ENCODE measurements around the gene TNS2.

The TNS2 gene

DNA sequence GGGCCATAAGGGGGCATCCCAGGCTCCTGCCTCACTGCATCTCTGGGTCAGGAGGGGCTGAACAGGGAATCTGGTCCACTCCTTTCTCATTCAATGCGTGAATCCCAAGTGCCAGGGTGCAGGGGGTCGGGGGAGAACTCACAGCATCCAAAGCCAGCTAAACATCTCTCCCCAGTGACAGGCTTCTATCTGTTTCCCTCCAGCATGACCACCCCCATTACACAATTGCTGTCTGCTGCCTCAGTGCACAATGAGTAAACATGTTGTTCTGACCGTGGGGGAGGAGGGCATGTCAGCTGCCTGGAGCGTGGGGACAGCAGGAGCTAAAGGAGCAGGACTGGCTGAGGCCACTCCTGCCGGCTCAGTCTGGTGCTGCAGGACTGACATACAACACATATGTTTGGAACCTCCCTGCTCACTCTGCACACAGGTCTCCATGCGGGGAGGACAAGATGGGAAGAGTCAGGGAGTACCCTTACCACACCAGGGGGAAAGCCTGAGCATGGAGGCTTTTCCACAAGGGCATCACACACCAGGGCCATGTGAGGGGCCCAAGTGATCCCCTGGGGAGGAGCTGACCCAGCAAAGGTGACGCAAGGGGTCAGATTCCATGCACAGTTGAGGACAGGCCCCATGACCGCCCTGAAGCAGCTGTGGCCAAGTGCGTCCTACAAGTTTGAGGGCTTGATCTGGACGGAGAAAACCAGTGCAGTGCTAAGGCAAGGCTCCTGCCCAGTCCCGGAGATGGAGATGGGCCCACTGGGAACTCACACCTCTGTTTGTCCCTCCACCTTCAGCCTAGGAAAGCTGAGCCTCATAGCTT, 1.4 kb downstream of the TNS2 start:
- no peak overlapping the region for H3K4me2 ChIP-seq (ENCODE audit: insufficient read depth, low read length)
- ATAC-seq (ENCODE audit: insufficient read depth, low read depth), result no peak
- H3K4me3 ChIP-seq (ENCODE audit: low read depth in 1 of 2, low read length in 2 of 2), result no peak overlapping the region
- no peaks in the 10 kb centered on the region for H3K9me3 ChIP-seq (ENCODE audit: insufficient read depth, low read length, severe bottlenecking)
- H3K36me3 ChIP-seq (ENCODE audit: insufficient read depth, low read length), result no peaks in the 10 kb centered on the region
- no peak overlapping the region for H3K27ac ChIP-seq (ENCODE audit: low read length)
- H3K27me3 ChIP-seq (ENCODE audit: insufficient read depth, low read length, poor library complexity), result peaks cover 7% of the 10 kb centered on the region
- no peak overlapping the region for H3K9ac ChIP-seq (ENCODE audit: low read depth, low read length)
- no peak overlapping the region for H2AFZ ChIP-seq (ENCODE audit: low read depth, low read length)
- H4K20me1 ChIP-seq (ENCODE audit: insufficient read depth, low read length), result no peaks in the 10 kb centered on the region
- no peak for DNase-seq
- peaks cover 18% of the 10 kb centered on the region for H3K4me1 ChIP-seq (ENCODE audit: insufficient read depth, low read length)
- no peak for TF ChIP-seq CTCF (IDR thresholded peaks at IDR 0.05; ENCODE audit: borderline replicate concordance, extremely low read depth, low read length, poor library complexity, severe bottlenecking)
- no peak for TF ChIP-seq EZH2 (IDR thresholded peaks at IDR 0.05; ENCODE audit: borderline replicate concordance, low read depth, low read length, severe bottlenecking)
- no peaks in the 10 kb centered on the region for H3K79me2 ChIP-seq (ENCODE audit: insufficient read depth, low read length)

- no peaks in the 10 kb centered on the region for H4K20me1 ChIP-seq (ENCODE audit: insufficient read depth, low read length)
- H3K9ac ChIP-seq (ENCODE audit: low read depth, low read length), result no peak overlapping the region
- no peak overlapping the region for H3K4me2 ChIP-seq (ENCODE audit: insufficient read depth, low read length)
- H3K27me3 ChIP-seq (ENCODE audit: insufficient read depth, low read length, poor library complexity), result peaks cover under 1% of the 10 kb centered on the region
- DNase-seq, result no peak
- no peaks in the 10 kb centered on the region for H3K9me3 ChIP-seq (ENCODE audit: insufficient read depth, low read length, severe bottlenecking)
- H2AFZ ChIP-seq (ENCODE audit: low read depth, low read length), result no peak overlapping the region
- H3K79me2 ChIP-seq (ENCODE audit: insufficient read depth, low read length), result no peaks in the 10 kb centered on the region
- H3K4me1 ChIP-seq (ENCODE audit: insufficient read depth, low read length), result peaks cover 11% of the 10 kb centered on the region
- H3K27ac ChIP-seq (ENCODE audit: low read length), result no peak overlapping the region
- TF ChIP-seq EZH2 (IDR thresholded peaks at IDR 0.05; ENCODE audit: borderline replicate concordance, low read depth, low read length, severe bottlenecking) (no peak), CTCF (IDR thresholded peaks at IDR 0.05; ENCODE audit: borderline replicate concordance, extremely low read depth, low read length, poor library complexity, severe bottlenecking) (no peak)
- H3K36me3 ChIP-seq (ENCODE audit: insufficient read depth, low read length), result no peaks in the 10 kb centered on the region
- no peak for ATAC-seq (ENCODE audit: insufficient read depth, low read depth)
- no peak overlapping the region for H3K4me3 ChIP-seq (ENCODE audit: low read depth in 1 of 2, low read length in 2 of 2)
These were observed 2.1 kb downstream of the TNS2 start for GRCh38 chr12:53051881-53052412.

DNA sequence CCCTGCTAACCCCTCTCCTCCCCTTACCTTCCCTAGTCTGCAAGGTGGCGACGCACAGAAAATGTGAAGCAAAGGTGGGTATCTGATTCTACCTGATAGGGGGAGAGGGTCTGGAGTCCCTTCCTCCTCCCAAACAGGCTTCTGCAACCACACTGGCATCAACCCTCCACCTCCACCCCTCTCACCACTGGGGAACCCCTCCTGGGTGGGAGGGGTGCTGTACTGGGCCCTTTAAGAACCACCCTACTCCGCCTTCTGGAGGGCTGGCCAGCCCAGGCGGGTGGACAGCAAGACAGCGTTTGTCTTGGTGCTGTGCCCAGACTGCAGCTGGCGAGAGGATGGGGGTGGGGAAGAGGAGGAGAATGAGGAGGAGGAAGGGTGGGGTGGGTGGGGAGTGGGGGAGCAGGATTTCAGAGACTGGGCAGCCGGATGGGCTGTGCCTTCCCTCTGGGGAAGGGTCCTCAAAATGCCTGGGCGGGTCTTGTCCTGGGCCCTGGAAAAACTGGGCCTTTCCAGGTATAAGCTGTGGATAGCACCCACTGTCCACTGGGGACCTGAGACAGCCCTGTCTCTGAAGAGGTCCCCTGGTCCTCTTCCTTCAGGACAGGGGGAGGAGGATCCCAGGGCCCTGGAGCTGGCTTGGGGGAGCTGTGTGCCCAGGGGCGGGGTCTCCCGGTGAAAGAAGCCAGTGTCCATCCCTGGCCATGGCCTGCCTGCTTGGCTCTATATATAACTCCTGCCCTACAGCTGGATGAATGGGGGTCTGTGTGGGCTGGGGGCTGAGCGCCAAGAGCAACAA, 2.8 kb downstream of the TNS2 start:
- no peaks in the 10 kb centered on the region for H3K79me2 ChIP-seq (ENCODE audit: insufficient read depth, low read length)
- no peaks in the 10 kb centered on the region for H3K36me3 ChIP-seq (ENCODE audit: insufficient read depth, low read length)
- ATAC-seq (ENCODE audit: insufficient read depth, low read depth) (no peak), DNase-seq (no peak)
- no peak overlapping the region for H3K9ac ChIP-seq (ENCODE audit: low read depth, low read length)
- no peak for TF ChIP-seq CTCF (IDR thresholded peaks at IDR 0.05; ENCODE audit: borderline replicate concordance, extremely low read depth, low read length, poor library complexity, severe bottlenecking)
- no peak for TF ChIP-seq EZH2 (IDR thresholded peaks at IDR 0.05; ENCODE audit: borderline replicate concordance, low read depth, low read length, severe bottlenecking)
- no peaks in the 10 kb centered on the region for H3K27me3 ChIP-seq (ENCODE audit: insufficient read depth, low read length, poor library complexity)
- H2AFZ ChIP-seq (ENCODE audit: low read depth, low read length), result no peak overlapping the region
- H3K27ac ChIP-seq (ENCODE audit: low read length), result no peak overlapping the region
- H3K4me2 ChIP-seq (ENCODE audit: insufficient read depth, low read length), result no peak overlapping the region
- H3K4me3 ChIP-seq (ENCODE audit: low read depth in 1 of 2, low read length in 2 of 2), result no peak overlapping the region
- H4K20me1 ChIP-seq (ENCODE audit: insufficient read depth, low read length), result no peaks in the 10 kb centered on the region
- H3K4me1 ChIP-seq (ENCODE audit: insufficient read depth, low read length), result peaks cover 9% of the 10 kb centered on the region
- no peaks in the 10 kb centered on the region for H3K9me3 ChIP-seq (ENCODE audit: insufficient read depth, low read length, severe bottlenecking)

All from DND-41 (cell line).